ENCODE results near the gene NAGPA. TPM values are rescaled to one million over a fixed set of nuclear protein-coding genes. Genes with fewer than 3 reads are reported as not detected.

The NAGPA gene
- total RNA-seq, 1 donor = 29.6 TPM

DNA sequence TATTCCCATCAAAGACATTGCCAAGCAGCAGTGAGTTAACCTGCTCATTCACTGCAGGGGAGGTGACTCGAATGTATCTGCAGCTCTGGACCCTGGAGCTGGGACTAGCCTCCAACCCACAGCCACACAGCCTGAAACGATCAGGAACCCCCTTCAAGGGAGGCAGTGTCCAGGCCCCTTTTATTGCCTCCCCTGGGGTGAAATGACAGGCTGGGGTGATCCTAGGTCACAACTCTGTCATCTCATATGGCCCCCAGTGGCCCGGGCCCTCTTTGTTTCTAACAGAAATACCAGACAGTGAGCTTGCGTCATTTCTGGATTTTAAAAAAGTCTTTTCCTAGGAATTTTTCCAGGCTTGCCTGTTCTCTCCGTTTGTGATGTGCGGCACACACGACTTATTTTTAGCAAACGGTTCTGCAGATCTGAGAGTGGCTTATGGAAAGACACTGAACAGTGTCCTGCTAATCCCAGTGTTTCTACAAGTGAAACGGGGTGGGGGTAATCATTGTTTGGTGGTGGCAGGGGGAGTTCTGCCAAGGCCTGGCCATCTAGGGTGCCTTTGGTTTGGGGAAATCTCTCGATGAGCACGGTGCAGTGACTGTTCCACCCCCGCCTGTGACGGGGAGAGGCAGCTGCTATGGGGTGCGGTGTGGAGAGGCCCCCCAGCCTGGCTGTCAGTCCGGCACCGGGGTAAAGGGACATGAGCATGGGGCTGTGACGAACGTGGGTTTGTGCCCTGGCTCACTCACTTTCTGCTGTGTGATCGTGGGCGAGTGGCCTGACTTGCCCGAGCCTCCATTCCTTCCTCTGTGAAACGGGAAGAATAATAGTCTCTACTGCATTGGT lies 27.2 kb downstream of the NAGPA start:
- H3K27me3 ChIP-seq (ENCODE audit: insufficient read depth, low read length) = no peaks in the 10 kb centered on the region
- H3K4me1 ChIP-seq (ENCODE audit: insufficient read depth, low read length) = no peaks in the 10 kb centered on the region
- H3K4me3 ChIP-seq (ENCODE audit: low read length) = no peak overlapping the region
- H3K9me3 ChIP-seq (ENCODE audit: low read depth, low read length) = no peaks in the 10 kb centered on the region

DNA sequence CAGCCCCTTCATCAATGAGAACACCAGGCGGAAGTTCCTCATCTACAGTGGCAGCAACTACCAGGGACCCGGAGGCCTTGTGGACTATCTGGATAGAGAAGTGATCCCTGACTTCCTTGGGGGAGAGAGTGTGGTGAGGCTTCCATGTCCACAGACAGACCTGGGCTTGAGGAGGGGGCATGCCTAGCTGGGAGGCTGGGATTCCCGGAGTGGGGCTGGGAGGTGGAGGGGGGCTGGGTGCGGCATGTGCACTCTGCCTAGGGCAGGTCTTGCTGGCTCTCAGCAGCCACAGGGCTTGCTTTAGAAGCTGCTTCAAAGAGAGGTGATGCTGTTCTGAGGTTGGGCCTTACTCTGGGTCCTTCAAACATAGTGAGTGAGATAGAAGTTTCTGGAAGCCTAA lies 27.8 kb downstream of the NAGPA start:
- no peaks in the 10 kb centered on the region for H3K9me3 ChIP-seq (ENCODE audit: low read depth, low read length)
- no peak overlapping the region for H3K4me3 ChIP-seq (ENCODE audit: low read length)
- H3K27me3 ChIP-seq (ENCODE audit: insufficient read depth, low read length) = no peaks in the 10 kb centered on the region
- no peaks in the 10 kb centered on the region for H3K4me1 ChIP-seq (ENCODE audit: insufficient read depth, low read length)

GRCh38 chr16:5004311-5004710 lies 29.4 kb downstream of the NAGPA start:
- H3K9me3 ChIP-seq (ENCODE audit: low read depth, low read length) = no peaks in the 10 kb centered on the region
- H3K4me3 ChIP-seq (ENCODE audit: low read length) = no peak overlapping the region
- no peaks in the 10 kb centered on the region for H3K4me1 ChIP-seq (ENCODE audit: insufficient read depth, low read length)
- H3K27me3 ChIP-seq (ENCODE audit: insufficient read depth, low read length) = no peaks in the 10 kb centered on the region

DNA sequence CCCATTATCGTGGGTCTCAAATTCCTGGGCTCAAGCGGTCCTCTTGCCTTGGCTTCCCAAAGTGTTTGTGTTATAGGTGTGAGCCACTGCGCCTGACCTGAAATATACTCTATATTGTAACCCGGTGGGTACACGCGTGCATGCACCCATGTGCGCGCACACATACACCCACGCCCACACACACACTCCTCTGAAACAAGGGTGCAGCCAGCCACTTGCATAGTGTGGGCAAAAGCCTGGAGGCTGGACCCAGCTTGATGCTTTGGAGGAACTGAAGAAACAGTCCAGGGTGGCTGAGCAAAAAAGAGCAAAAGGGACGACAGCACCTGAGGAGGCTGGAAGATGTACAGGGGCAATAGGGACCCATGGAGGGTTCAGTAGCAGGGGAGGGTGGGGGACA lies 29.9 kb downstream of the NAGPA start:
- H3K9me3 ChIP-seq (ENCODE audit: low read depth, low read length) = no peaks in the 10 kb centered on the region
- no peak overlapping the region for H3K4me3 ChIP-seq (ENCODE audit: low read length)
- H3K4me1 ChIP-seq (ENCODE audit: insufficient read depth, low read length) = no peaks in the 10 kb centered on the region
- H3K27me3 ChIP-seq (ENCODE audit: insufficient read depth, low read length) = no peaks in the 10 kb centered on the region

DNA sequence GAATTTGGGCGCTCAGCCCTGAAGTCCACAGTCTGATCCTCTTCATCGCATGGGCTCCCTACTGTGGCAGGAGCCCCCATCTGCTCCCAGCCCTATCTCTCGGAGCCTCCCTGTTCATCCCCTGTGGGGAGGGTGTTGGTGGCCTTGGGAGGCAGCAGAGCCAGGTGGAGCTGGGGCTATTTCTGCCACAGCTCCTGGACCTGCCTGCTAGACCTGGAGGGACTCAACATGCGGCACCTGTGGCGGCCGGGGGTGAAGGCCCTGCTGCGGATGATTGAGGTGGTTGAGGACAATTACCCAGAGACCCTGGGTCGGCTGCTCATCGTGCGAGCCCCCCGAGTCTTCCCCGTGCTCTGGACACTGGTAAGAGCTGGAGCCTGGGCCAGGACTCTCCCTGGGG lies 30.5 kb downstream of the NAGPA start:
- Histone ChIP-seq H3K9me3 (ENCODE audit: low read depth, low read length) (no peaks in the 10 kb centered on the region), H3K4me3 (ENCODE audit: low read length) (no peak overlapping the region), H3K4me1 (ENCODE audit: insufficient read depth, low read length) (no peaks in the 10 kb centered on the region), H3K27me3 (ENCODE audit: insufficient read depth, low read length) (no peaks in the 10 kb centered on the region)

DNA sequence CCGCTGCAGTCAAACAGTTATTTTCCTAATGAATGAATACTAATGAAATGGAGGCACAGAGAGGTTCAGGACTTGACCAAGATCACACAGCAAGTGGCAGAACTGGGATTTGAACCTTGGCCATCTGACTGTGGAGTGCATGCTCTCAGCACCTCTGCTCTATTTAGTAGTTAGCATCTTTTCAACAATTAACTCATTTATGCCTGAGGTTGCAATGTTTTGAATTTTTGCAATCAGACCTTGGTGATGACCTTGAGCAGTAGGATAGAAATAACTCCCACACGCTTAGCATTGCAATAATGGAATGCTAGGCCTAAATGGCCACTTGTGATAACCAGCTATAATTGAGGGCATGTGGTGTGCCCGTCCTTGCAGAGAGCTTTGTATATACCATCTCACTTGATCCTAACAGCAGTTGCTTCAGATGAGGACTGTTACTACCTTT lies 31.0 kb downstream of the NAGPA start:
- Histone ChIP-seq H3K9me3 (ENCODE audit: low read depth, low read length) (no peaks in the 10 kb centered on the region), H3K27me3 (ENCODE audit: insufficient read depth, low read length) (no peaks in the 10 kb centered on the region), H3K4me3 (ENCODE audit: low read length) (no peak overlapping the region), H3K4me1 (ENCODE audit: insufficient read depth, low read length) (no peaks in the 10 kb centered on the region)

- no peaks in the 10 kb centered on the region for H3K27me3 ChIP-seq (ENCODE audit: insufficient read depth, low read length)
- no peaks in the 10 kb centered on the region for H3K9me3 ChIP-seq (ENCODE audit: low read depth, low read length)
- H3K4me1 ChIP-seq (ENCODE audit: insufficient read depth, low read length) = no peaks in the 10 kb centered on the region
- H3K4me3 ChIP-seq (ENCODE audit: low read length) = no peak overlapping the region
These were observed 31.7 kb downstream of the NAGPA start for GRCh38 chr16:5001986-5002385.

DNA sequence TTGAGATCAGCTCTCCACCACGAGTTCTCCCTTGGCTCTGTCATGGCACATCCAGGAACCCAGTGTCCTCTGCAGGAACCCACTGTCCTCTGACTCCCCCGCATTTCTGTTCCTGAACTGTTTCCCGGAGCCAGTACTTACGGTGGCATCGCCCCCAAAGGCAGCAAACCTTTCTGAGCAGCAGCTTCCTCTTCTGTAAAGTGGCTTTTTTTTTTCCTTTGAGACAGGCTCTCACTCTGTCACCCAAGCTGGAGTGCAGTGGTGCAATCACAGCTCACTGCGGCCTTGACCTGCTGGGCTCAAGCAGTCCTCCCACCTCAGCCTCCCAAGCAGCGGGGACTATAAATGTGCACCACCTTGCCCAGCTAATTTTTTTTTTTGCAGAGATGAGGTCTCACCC lies 32.2 kb downstream of the NAGPA start:
- Histone ChIP-seq H3K4me1 (ENCODE audit: insufficient read depth, low read length) (no peaks in the 10 kb centered on the region), H3K4me3 (ENCODE audit: low read length) (no peak overlapping the region), H3K27me3 (ENCODE audit: insufficient read depth, low read length) (no peaks in the 10 kb centered on the region), H3K9me3 (ENCODE audit: low read depth, low read length) (no peaks in the 10 kb centered on the region)

DNA sequence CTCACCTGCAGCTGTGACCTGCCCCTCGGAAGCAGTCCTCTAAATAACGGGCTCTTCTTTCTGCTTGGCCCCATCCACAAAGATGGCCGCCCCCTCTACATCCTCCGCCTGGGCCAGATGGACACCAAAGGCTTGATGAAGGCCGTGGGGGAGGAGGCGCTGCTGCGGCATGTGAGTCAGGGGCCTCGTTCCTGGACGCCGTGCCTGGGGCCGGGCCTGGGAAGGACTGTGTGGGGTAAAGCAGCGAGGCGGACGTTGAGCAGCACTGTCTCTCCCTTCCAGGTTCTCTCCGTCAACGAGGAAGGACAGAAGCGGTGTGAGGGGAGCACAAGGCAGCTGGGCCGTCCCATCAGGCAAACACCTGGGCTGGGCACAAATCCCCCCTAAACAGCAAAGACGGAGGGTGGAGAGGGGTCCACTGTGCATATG lies 33.1 kb downstream of the NAGPA start:
- Histone ChIP-seq H3K9me3 (ENCODE audit: low read depth, low read length) (no peaks in the 10 kb centered on the region), H3K27me3 (ENCODE audit: insufficient read depth, low read length) (no peaks in the 10 kb centered on the region), H3K4me3 (ENCODE audit: low read length) (no peak overlapping the region), H3K4me1 (ENCODE audit: insufficient read depth, low read length) (no peaks in the 10 kb centered on the region)

GRCh38 chr16:4994719-4995434 lies 38.9 kb downstream of the NAGPA start:
- Histone ChIP-seq H3K4me1 (ENCODE audit: insufficient read depth, low read length) (no peaks in the 10 kb centered on the region), H3K27me3 (ENCODE audit: insufficient read depth, low read length) (peaks cover 6% of the 10 kb centered on the region), H3K4me3 (ENCODE audit: low read length) (no peak overlapping the region), H3K9me3 (ENCODE audit: low read depth, low read length) (no peaks in the 10 kb centered on the region)

DNA sequence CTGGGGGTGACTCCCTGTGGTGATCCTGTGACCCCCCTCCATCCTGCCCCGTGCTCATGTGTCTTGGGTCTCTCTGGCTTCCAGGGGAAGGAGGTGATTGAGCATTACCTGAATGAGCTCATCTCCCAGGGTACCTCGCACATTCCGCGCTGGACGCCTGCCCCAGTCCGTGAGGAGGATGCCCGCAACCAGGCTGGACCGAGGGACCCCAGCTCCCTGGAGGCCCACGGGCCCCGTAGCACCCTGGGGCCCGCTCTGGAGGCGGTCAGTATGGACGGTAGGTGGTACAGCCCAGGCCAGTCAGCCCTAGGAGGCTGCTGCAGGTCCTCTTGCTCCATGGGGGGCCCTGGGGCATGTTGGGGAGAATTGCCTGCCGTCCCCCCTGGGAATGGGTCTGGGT lies 42.0 kb downstream of the NAGPA start:
- Histone ChIP-seq H3K9me3 (ENCODE audit: low read depth, low read length) (no peaks in the 10 kb centered on the region), H3K4me3 (ENCODE audit: low read length) (no peak overlapping the region), H3K27me3 (ENCODE audit: insufficient read depth, low read length) (peaks cover 31% of the 10 kb centered on the region), H3K4me1 (ENCODE audit: insufficient read depth, low read length) (no peaks in the 10 kb centered on the region)

DNA sequence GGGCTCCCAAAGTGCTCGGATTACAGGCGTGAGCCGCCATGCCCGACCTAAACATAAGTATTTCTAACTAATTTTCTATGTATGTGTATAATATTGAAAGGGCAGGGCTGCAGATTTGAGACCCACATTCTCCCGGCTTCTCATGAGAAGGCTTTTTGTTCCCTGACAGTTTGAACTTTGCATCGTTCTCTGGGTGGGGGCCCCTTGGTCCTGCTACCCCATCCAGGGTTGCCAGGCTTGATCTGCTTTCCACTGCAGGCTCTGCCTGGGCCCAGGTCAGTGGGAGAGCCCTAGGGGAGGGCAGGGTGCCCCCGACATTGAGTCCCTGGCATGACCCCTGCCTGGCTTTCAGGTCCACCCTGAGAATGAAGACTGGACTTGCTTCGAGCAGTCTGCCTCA lies 43.3 kb downstream of the NAGPA start:
- Histone ChIP-seq H3K4me1 (ENCODE audit: insufficient read depth, low read length) (no peaks in the 10 kb centered on the region), H3K9me3 (ENCODE audit: low read depth, low read length) (no peaks in the 10 kb centered on the region), H3K4me3 (ENCODE audit: low read length) (no peak overlapping the region), H3K27me3 (ENCODE audit: insufficient read depth, low read length) (peaks cover 40% of the 10 kb centered on the region)

GRCh38 chr16:4989391-4990006 lies 44.2 kb downstream of the NAGPA start:
- peaks cover 42% of the 10 kb centered on the region for H3K27me3 ChIP-seq (ENCODE audit: insufficient read depth, low read length)
- no peak overlapping the region for H3K4me3 ChIP-seq (ENCODE audit: low read length)
- H3K4me1 ChIP-seq (ENCODE audit: insufficient read depth, low read length) = no peaks in the 10 kb centered on the region
- no peaks in the 10 kb centered on the region for H3K9me3 ChIP-seq (ENCODE audit: low read depth, low read length)

GRCh38 chr16:4988647-4989046 lies 45.1 kb downstream of the NAGPA start:
- H3K27me3 ChIP-seq (ENCODE audit: insufficient read depth, low read length) = peaks cover 42% of the 10 kb centered on the region
- H3K9me3 ChIP-seq (ENCODE audit: low read depth, low read length) = no peaks in the 10 kb centered on the region
- H3K4me1 ChIP-seq (ENCODE audit: insufficient read depth, low read length) = no peaks in the 10 kb centered on the region
- H3K4me3 ChIP-seq (ENCODE audit: low read length) = no peak overlapping the region

DNA sequence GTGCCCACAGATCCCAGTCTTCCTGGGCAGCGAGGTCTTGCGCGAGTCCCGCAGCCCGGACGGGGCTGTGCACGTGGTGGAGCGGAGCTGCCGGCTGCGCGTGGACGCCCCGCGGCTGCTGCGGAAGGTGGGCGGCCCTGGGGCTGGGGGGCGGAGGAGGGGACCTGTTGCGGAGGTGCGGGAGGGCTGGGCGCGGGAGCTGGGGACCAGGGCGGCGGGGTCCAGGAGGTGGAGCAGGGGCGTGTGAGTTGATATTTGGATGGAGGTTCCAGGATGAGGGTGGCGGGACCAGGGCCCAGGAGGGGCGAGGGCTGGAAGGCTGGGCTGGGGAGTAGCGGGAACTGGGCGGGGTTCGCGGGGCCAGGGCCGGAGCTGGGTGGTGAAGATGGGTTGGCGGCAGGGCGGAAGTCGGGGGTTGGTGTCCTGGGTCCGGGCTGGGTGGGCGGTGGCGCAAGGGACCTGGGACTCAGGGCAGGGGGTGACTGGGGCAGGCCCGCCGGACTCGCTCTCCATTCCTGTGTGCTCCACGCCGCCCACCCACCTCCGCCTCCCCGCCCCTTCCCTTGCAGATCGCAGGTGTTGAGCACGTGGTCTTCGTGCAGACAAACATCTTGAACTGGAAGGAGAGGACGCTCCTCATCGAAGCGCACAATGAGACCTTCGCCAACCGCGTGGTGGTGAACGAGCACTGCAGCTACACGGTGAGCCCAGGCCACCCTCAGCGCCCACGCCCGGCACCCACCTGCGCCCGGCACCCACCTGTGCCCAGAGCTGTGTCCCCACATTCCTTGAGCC lies 46.0 kb downstream of the NAGPA start:
- no peaks in the 10 kb centered on the region for H3K4me1 ChIP-seq (ENCODE audit: insufficient read depth, low read length)
- H3K4me3 ChIP-seq (ENCODE audit: low read length) = no peak overlapping the region
- H3K9me3 ChIP-seq (ENCODE audit: low read depth, low read length) = no peaks in the 10 kb centered on the region
- H3K27me3 ChIP-seq (ENCODE audit: insufficient read depth, low read length) = peaks cover 42% of the 10 kb centered on the region
